ENCODE results near the gene RAB6A.
"Not testable (repeated sequence)": the region's sequence is repeated elsewhere in the genome, so short reads cannot be mapped to it uniquely, and the experiment has no call there.

RAB6A gene

GRCh38 chr11:73760679-73761402 lies at the start of gene RAB6A:
TSS of gene RAB6A (minus strand) at chr11:73761074. CDS start at chr11:73760635, 439 bp downstream.
- peak; percentile 100 for DNase-seq
- in situ Hi-C loops (cut with MboI; ENCODE audit: low pct_unique_long_range_greater_than_20kb, low sequenced_read_pairs) = no loop called here

GRCh38 chr11:73810637-73811036 lies 49.8 kb upstream of the RAB6A start:
- in situ Hi-C loops (cut with MboI; ENCODE audit: low pct_unique_long_range_greater_than_20kb, low sequenced_read_pairs) = no loop called here
- DNase-seq = no peak

DNA sequence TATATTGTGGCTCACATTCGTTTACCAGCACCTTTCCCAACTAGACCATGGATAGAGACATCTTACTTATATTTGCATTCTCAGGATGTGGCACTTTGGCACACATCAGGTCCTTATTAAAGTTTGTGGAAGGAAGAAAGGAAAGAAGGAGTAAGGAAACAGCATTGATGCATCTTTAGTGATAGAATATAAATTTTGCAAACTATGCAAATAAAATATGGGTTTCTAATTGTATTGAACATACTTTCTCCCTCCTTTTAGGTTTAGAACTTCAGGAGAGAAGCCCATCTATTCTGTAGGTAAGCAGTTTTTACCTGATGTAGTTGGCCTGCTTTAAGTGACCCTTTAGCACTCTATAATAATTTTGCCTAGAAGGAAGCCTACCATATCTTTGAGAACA lies 47.2 kb upstream of the RAB6A start:
- DNase-seq = no peak
- in situ Hi-C loops (cut with MboI; ENCODE audit: low pct_unique_long_range_greater_than_20kb, low sequenced_read_pairs) = no loop called here

GRCh38 chr11:73804712-73805111 lies 43.8 kb upstream of the RAB6A start:
- in situ Hi-C loops (cut with MboI; ENCODE audit: low pct_unique_long_range_greater_than_20kb, low sequenced_read_pairs) = no loop called here
- no peak for DNase-seq

- no peak for DNase-seq
- in situ Hi-C loops (cut with MboI; ENCODE audit: low pct_unique_long_range_greater_than_20kb, low sequenced_read_pairs) = no loop called here
These were observed 40.3 kb upstream of the RAB6A start for GRCh38 chr11:73801136-73801535.

DNA sequence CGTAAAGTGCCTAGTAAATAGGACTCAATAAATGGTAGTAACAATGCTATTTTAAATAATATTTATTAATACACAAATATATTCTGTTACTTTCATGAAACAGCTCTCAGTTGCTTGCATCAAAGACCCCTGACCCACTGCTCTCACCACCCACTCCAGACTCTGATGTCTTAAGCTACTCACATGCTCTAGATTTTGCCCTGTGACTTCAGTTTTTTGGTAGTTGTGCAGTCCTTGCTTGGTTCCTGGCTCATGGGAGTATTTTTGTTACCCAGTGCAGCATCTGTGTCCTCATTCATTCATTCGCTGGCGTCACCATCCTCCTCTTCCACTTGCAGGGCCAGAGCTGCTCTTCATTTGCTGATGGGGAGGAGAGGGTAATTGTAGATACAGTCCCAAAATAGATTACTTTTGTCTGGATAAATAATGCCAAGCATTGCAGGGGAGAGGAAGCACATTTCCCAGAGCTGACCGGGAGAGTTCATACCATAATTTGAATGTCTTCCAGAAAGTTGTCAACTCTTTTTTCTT lies 39.5 kb upstream of the RAB6A start:
- in situ Hi-C loops (cut with MboI; ENCODE audit: low pct_unique_long_range_greater_than_20kb, low sequenced_read_pairs) = no loop called here
- no peak for DNase-seq

DNA sequence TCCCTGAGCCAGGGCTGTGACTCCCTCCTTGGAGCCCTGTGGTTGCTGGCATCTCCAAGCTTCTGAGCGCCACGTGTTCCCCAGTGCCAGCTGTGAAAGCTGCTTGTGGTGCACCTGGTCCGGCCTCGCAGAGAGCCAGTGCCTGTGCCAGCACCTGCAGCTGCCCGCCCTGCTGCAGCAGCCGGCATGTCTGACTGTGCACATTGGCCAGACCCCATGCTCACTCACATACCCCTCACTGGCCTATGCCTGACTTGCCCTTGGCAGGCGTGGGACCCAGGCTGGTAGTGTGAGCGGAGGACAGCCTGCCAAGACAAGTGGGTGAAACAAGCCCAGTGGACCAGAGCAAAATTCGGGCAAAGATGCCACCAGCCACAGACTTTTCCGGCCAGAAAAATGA lies 36.6 kb upstream of the RAB6A start:
- DNase-seq = no peak
- in situ Hi-C loops (cut with MboI; ENCODE audit: low pct_unique_long_range_greater_than_20kb, low sequenced_read_pairs) = no loop called here

DNA sequence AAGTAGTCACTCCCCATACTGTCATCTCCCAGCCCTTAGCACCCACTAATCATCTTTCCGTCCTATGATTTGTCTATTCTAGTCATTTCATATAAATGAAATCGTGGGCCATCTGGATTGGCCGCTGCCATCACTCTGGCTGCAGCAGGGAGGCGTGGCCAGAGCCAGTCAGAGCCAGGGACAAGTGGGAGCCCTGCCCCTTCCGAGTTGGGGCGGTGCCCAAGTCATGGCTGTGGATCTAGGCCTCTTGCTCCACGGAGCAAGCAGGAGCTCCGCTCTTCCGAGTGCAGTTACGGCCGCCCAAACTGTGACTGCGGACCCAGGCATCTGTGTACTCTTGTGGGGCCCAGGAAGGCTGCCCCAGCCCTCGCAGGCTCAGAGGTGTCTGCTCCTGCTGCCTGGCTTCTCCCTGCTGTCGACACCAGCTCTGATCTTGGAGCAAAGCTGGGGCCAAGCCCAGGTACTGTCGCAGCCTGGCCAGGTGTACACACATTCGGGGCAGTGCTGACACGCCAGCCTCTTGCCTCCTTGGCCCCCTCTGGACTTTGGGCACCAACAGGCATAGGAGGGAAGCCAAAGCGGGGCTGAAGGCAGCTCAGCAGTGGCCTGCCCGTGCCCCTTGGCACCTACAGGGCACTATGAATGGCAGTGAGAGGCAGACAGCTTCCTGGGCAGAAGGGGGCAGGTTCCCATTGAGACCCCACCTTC lies 35.2 kb upstream of the RAB6A start:
- no peak for DNase-seq
- in situ Hi-C loops (cut with MboI; ENCODE audit: low pct_unique_long_range_greater_than_20kb, low sequenced_read_pairs) = no loop called here

DNA sequence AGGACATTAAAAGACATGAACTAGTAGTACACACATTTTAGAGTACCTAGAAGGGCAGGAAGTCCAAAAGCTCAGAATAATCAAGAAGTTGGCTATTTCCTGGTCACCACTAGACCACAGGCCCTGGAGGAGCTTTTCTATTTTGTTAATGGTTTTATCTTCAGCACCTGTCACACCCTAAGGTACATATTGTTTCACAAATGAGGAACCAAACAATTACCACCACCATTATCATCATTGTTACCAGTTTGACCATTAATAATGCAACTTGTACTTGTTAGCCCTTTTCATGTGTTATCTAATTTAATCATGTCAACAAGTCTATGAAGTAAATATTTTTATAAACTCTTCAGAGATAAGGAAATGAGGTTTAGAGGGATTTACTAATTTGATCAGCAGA lies 31.7 kb upstream of the RAB6A start:
- in situ Hi-C loops (cut with MboI; ENCODE audit: low pct_unique_long_range_greater_than_20kb, low sequenced_read_pairs) = no loop called here
- DNase-seq = peak; percentile 23

GRCh38 chr11:73789279-73789670 lies 28.4 kb upstream of the RAB6A start:
- in situ Hi-C loops (cut with MboI; ENCODE audit: low pct_unique_long_range_greater_than_20kb, low sequenced_read_pairs) = no loop called here

GRCh38 chr11:73787643-73788558 lies 27.0 kb upstream of the RAB6A start, which contains the start of gene MRPL48:
TSS of gene MRPL48 (plus strand) at chr11:73787874. CDS start at chr11:73787972, 98 bp downstream.
- in situ Hi-C loops (cut with MboI; ENCODE audit: low pct_unique_long_range_greater_than_20kb, low sequenced_read_pairs) = no loop called here
- DNase-seq = peak; percentile 95

More at GRCh38 chr11:73789279-73789670, 28.4 kb upstream of the RAB6A start:
- DNase-seq = no peak

- DNase-seq = no peak
- in situ Hi-C loops (cut with MboI; ENCODE audit: low pct_unique_long_range_greater_than_20kb, low sequenced_read_pairs) = no loop called here
These were observed 26.3 kb upstream of the RAB6A start for GRCh38 chr11:73787051-73787642.

DNA sequence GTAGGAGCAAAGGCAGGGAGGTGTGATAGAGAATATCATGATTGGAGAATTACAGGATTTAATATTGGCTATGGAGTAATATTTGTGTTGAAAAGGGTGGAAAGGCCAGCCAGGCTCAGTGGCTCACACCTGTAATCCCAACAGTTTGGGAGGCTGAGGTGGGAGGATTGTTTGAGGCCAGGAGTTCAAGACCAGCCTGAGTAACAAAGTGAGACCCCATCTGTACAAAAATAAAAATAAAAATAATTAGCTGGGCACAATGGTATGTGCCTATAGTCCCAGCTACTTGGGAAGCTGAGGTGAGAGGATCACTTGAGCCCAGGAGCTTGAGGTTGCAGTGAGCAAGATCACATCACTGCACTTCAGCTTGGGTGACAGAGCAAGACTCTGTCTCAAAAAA lies 24.6 kb upstream of the RAB6A start:
- in situ Hi-C loops (cut with MboI; ENCODE audit: low pct_unique_long_range_greater_than_20kb, low sequenced_read_pairs); DNase-seq: not testable (repeated sequence)

DNA sequence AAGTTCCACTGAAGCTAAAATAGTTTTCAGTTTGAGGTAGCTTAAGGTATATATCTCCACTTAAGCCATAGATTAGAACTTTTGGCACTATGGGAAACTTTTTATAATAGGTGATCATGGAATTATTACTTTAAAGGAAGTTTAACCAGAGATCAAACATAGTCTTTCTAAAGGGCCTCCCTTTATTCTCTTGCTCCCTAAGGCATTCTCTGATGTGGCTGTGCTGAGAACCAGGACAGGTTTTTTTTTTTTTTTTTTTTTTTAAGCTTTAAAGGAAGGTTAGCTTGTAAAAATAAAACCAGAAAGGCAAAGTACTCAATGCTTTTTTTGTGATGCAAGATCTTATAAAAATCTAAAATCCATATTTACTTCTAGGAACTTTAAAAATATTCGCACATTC lies 23.9 kb upstream of the RAB6A start:
- in situ Hi-C loops (cut with MboI; ENCODE audit: low pct_unique_long_range_greater_than_20kb, low sequenced_read_pairs) = no loop called here

GRCh38 chr11:73784080-73784634 lies 23.3 kb upstream of the RAB6A start:
- in situ Hi-C loops (cut with MboI; ENCODE audit: low pct_unique_long_range_greater_than_20kb, low sequenced_read_pairs) = no loop called here
- DNase-seq = no peak

More for the DNA sequence above, 23.9 kb upstream of the RAB6A start:
- DNase-seq = no peak

GRCh38 chr11:73783483-73784020 lies 22.7 kb upstream of the RAB6A start:
- in situ Hi-C loops (cut with MboI; ENCODE audit: low pct_unique_long_range_greater_than_20kb, low sequenced_read_pairs) = no loop called here
- no peak for DNase-seq

- no peak for DNase-seq
- in situ Hi-C loops (cut with MboI; ENCODE audit: low pct_unique_long_range_greater_than_20kb, low sequenced_read_pairs) = no loop called here
These were observed 20.4 kb upstream of the RAB6A start for GRCh38 chr11:73781303-73781702.

- peak; percentile 99 for DNase-seq
- in situ Hi-C loops (cut with MboI; ENCODE audit: low pct_unique_long_range_greater_than_20kb, low sequenced_read_pairs) = no loop called here
These were observed 18.4 kb upstream of the RAB6A start for GRCh38 chr11:73779084-73779902.

Data from KBM-7 (cell line).